Fibroblast of mammary gland (primary cell): ENCODE results near the gene PDE6A.

Experiments
- DNase-seq: peaks from one replicate; pipeline ENCODE4 v3.0.0-alpha.2; 2010; ENCODE audit warnings: low read depth
- H3K4me3 ChIP-seq: 2 replicates; pipeline ENCODE4 v1.5.1; 2011; ENCODE audit warnings: low read depth, mild to moderate bottlenecking, low read length, moderate library complexity; ENCODE audit not compliant: control insufficient read depth
- TF ChIP-seq, protein P1 (sequence below): conservative IDR thresholded peaks from 2 replicates; pipeline ENCODE4 v1.5.1; 2011; ENCODE audit warnings: low read depth, low read length, inconsistent platforms; ENCODE audit not compliant: control insufficient read depth, insufficient read depth

Gene PDE6A

GRCh38 chr5:149901511-149901910, 43.1 kb downstream of the PDE6A start:
- TF ChIP-seq, protein P1, sequence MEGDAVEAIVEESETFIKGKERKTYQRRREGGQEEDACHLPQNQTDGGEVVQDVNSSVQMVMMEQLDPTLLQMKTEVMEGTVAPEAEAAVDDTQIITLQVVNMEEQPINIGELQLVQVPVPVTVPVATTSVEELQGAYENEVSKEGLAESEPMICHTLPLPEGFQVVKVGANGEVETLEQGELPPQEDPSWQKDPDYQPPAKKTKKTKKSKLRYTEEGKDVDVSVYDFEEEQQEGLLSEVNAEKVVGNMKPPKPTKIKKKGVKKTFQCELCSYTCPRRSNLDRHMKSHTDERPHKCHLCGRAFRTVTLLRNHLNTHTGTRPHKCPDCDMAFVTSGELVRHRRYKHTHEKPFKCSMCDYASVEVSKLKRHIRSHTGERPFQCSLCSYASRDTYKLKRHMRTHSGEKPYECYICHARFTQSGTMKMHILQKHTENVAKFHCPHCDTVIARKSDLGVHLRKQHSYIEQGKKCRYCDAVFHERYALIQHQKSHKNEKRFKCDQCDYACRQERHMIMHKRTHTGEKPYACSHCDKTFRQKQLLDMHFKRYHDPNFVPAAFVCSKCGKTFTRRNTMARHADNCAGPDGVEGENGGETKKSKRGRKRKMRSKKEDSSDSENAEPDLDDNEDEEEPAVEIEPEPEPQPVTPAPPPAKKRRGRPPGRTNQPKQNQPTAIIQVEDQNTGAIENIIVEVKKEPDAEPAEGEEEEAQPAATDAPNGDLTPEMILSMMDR: no peak
- no peak overlapping the region for H3K4me3 ChIP-seq
- no peak for DNase-seq

GRCh38 chr5:149900390-149900789, 44.2 kb downstream of the PDE6A start:
- H3K4me3 ChIP-seq: no peak overlapping the region
- TF ChIP-seq, protein P1: no peak
- no peak for DNase-seq

DNA sequence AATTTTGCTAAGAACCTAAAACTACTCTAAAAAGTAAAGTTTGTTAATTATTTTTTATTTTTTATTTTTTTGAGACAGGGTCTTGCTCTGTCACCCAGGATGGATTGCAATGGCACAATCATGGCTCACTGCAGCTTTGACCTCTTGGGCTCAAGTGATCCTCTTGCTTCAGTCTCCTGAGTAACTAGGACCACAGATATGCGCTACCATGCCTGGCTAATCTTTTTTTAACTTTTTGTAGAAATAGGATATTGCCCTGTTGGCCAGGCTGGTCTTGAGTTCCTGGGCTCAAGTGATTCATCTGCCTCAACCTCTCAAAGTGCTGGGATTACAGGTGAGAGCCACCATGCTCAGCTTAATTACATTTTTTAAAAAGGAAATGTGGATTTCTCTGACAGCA, 45.8 kb downstream of the PDE6A start:
- no peak for DNase-seq
- TF ChIP-seq, protein P1: no peak
- no peak overlapping the region for H3K4me3 ChIP-seq

DNA sequence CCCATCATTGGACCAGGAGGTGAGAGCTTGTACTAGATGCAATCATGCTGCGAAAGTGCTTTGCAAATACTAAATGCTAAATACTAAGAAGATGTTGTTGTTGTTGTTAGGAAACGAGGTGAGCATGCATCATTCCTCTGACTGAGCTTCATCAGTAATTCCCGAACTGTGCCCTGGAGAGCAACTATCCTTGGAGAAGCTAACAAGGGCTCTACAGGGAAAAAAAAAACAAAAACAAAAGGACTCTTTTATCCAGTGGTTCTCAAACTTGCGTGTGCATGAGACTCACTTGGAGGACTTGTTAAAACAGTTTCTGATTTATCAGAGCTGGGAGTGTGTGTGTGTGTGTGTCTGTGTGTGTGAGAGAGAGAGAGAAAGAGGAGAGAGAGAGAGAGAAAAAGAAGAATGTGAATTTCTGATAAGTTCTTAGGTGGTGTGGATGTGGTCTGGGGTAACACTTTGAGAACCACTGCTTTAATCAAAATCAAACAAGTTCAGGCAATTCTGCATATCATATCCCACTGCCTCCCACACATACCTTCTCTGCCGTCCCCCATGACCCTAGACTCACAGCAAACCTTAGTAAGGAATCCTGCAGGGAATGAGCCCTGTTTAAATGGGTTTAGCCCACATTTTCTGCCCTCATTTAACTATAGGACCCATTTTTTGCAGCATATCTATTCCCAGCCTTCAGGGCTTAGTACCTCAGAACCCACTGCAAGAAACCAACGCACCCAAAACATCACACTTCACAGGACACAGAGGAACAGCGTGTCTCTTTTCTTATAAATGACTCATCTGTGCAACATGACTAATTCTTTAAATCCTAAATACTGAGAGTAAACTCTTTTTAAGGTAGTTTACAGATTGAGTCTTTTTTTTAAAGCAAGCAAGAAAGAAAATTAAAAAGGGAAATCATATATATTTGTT, 48.9 kb downstream of the PDE6A start:
- TF ChIP-seq, protein P1: no peak

GRCh38 chr5:149894237-149894636, 50.4 kb downstream of the PDE6A start:
- TF ChIP-seq, protein P1: no peak
- DNase-seq: no peak
- H3K4me3 ChIP-seq: no peak overlapping the region

More for the DNA sequence above, 48.9 kb downstream of the PDE6A start:
- H3K4me3 ChIP-seq: no peak overlapping the region
- DNase-seq: peak; percentile 84

- H3K4me3 ChIP-seq: no peak overlapping the region
- DNase-seq: peak; percentile 45
- TF ChIP-seq, protein P1: no peak
Observed at GRCh38 chr5:149893403-149893931, 51.1 kb downstream of the PDE6A start.

DNA sequence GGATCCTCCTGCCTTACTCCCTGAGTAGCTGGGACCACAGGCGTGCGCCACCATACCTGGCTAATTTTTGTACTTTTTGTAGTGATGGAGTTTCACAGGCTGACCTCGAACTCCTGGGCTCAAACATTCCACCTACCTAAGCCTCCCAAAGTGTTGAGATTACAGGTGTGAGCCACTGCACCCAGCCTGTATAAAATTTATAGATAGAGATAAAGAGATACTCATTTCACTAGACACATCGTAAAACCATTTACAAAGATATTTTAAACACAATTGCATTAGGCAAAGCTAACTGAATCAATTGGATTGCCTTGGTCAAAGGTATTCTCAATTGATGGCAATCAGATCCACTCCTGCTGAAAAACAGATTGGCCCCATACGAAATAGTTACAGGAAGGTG, 52.0 kb downstream of the PDE6A start:
- no peak for DNase-seq
- TF ChIP-seq, protein P1: no peak

More for the DNA sequence above, 52.0 kb downstream of the PDE6A start:
- H3K4me3 ChIP-seq: no peak overlapping the region
